Thyroid gland (tissue), 4 donors: ENCODE measurements around the gene TMPRSS11A. TPM values are rescaled to one million over a fixed set of nuclear protein-coding genes. Genes with fewer than 3 reads are reported as not detected.

Experiments
- DNase-seq, 2 donors: peaks; one replicate each; pipeline ENCODE4 v3.0.0-alpha.2; 2019
- H3K27ac ChIP-seq, 3 donors: fragments of 200-600 bp; sonication (generic); 1 replicate in 2 of 3; 2 replicates in 1 of 3; pipeline ENCODE4 v1.5.1; 2016 to 2019; ENCODE audit warnings: mild to moderate bottlenecking in 1 of 3, moderate library complexity in 1 of 3
- H3K27me3 ChIP-seq: fragments of 200-600 bp; sonication (generic); one replicate; pipeline ENCODE4 v1.5.1; 2019
- H3K36me3 ChIP-seq, 2 donors: fragments of 200-600 bp; sonication (generic); one replicate each; pipeline ENCODE4 v1.5.1; 2016 to 2019
- H3K4me1 ChIP-seq, 2 donors: fragments of 200-600 bp; sonication (generic); one replicate each; pipeline ENCODE4 v1.5.1; 2017 to 2019
- H3K4me3 ChIP-seq, 3 donors: fragments of 200-600 bp; sonication (generic); replicated peaks in 1 of 3; 1 replicate in 2 of 3; 2 replicates in 1 of 3; pipeline ENCODE4 v1.5.1; 2016; ENCODE audit warnings: mild to moderate bottlenecking in 1 of 3
- H3K9me3 ChIP-seq: fragments of 200-600 bp; sonication (generic); one replicate; pipeline ENCODE4 v1.5.1; 2017
- POLR2A ChIP-seq, 2 donors: fragments of 450-650 bp; IDR thresholded peaks; one replicate each; pipeline ENCODE4 v1.6.1; 2017; ENCODE audit warnings: antibody characterized with exemption in 2 of 2, mild to moderate bottlenecking in 2 of 2, moderate library complexity in 1 of 2
- WGBS, 2 donors: methylation state at CpG; one replicate each; pipeline ENCODE4 v1.1.5; 2017; 5-methylcytosine and 5-hydroxymethylcytosine counted together
- intact Hi-C: fragments of 100-400 bp; cut with DNase I; formaldehyde crosslinking; loops from one replicate; pipeline ENCODE4 v1.15.1; 2023
- total RNA-seq, 4 donors: library from RNA; depleted of rRNA; stranded (reverse); fragments of >200 nt; gene quantifications; one replicate each; pipeline ENCODE4 v1.2.3, GENCODE V29; 2016
- TF ChIP-seq, protein P1 (sequence below), 6 experiments: fragments of 200-600 bp in 3 of 6; fragments of 450-650 bp in 3 of 6; sonication (generic) in 3 of 6; IDR thresholded peaks; one replicate each; pipeline ENCODE4 v1.5.1; 2016 to 2019; ENCODE audit warnings: antibody characterized with exemption in 6 of 6, mild to moderate bottlenecking in 2 of 6, inconsistent platforms in 1 of 6, moderate library complexity in 1 of 6

TMPRSS11A gene
- total RNA-seq, 4 donors from 2014 or later = not detected

DNA sequence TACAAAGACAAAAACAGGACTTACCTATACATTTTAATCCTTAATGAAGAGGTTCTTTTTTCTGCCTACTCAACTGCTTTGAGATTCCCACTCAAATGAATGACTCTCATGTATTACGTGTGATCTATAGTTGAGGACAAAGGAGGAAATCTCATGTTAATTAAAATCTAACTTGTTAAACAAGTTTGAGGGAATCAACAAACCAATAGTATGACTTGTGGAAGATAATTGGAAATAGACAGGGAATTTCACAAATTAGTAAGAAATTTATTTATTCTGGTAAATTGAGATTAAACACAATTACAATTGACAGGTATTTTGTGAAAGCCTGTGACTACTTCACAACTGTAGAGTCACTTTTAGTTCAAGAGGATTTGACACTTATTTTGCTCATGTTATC is 79.4 kb downstream of the TMPRSS11A start, which contains the start of gene TMPRSS11D:
Gene TMPRSS11D, minus strand, starts transcription at position 101 of the 400 bp plus-strand sequence. Its CDS starts 69 bp downstream, at position 32.
- no peaks in the 10 kb centered on the region for H3K9me3 ChIP-seq
- H3K27me3 ChIP-seq = no peaks in the 10 kb centered on the region
- TF ChIP-seq, protein P1, sequence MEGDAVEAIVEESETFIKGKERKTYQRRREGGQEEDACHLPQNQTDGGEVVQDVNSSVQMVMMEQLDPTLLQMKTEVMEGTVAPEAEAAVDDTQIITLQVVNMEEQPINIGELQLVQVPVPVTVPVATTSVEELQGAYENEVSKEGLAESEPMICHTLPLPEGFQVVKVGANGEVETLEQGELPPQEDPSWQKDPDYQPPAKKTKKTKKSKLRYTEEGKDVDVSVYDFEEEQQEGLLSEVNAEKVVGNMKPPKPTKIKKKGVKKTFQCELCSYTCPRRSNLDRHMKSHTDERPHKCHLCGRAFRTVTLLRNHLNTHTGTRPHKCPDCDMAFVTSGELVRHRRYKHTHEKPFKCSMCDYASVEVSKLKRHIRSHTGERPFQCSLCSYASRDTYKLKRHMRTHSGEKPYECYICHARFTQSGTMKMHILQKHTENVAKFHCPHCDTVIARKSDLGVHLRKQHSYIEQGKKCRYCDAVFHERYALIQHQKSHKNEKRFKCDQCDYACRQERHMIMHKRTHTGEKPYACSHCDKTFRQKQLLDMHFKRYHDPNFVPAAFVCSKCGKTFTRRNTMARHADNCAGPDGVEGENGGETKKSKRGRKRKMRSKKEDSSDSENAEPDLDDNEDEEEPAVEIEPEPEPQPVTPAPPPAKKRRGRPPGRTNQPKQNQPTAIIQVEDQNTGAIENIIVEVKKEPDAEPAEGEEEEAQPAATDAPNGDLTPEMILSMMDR (IDR thresholded peaks at IDR 0.05) = no peak
- no peak for TF ChIP-seq POLR2A (IDR thresholded peaks at IDR 0.05)
- no peaks in the 10 kb centered on the region for H3K4me1 ChIP-seq
- 73 to 92% methylated on average over 1 of the region's 1 CpG for WGBS, 2 donors
- no peaks in the 10 kb centered on the region for H3K36me3 ChIP-seq
- DNase-seq = no peak
- no peak within 1 kb of the TSS for H3K27ac ChIP-seq
- intact Hi-C loops = no loop called here
- H3K4me3 ChIP-seq = no peak within 1 kb of the TSS

DNA sequence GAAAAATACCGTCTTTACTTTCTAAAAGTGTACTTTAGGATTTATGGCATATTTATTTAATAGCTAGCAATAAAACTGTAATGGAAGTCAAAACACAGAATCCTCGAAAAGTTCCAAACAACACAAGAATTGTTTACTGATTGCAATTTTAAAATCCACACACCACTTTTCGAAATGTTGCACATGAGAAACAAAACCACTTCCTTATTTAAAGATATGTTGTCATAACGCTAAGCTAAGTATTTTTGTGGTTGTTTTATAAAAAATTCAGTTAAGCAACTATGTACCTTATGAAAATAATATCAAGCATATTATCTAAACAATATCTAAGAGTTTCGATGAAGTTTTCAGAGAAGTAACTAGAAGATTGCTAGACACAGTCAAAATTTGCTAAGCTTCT is 79.8 kb downstream of the TMPRSS11A start:
- Histone ChIP-seq H3K27me3 (no peaks in the 10 kb centered on the region), H3K27ac (no peak overlapping the region), H3K36me3 (no peaks in the 10 kb centered on the region), H3K9me3 (no peaks in the 10 kb centered on the region), H3K4me1 (no peaks in the 10 kb centered on the region), H3K4me3 (no peak overlapping the region)
- DNase-seq = no peak
- TF ChIP-seq, protein P1 (IDR thresholded peaks at IDR 0.05) = no peak
- whole genome bisulfite sequencing, 2 donors = 90% methylated on average over 5 of the region's 5 CpGs
- intact Hi-C loops = no loop called here

DNA sequence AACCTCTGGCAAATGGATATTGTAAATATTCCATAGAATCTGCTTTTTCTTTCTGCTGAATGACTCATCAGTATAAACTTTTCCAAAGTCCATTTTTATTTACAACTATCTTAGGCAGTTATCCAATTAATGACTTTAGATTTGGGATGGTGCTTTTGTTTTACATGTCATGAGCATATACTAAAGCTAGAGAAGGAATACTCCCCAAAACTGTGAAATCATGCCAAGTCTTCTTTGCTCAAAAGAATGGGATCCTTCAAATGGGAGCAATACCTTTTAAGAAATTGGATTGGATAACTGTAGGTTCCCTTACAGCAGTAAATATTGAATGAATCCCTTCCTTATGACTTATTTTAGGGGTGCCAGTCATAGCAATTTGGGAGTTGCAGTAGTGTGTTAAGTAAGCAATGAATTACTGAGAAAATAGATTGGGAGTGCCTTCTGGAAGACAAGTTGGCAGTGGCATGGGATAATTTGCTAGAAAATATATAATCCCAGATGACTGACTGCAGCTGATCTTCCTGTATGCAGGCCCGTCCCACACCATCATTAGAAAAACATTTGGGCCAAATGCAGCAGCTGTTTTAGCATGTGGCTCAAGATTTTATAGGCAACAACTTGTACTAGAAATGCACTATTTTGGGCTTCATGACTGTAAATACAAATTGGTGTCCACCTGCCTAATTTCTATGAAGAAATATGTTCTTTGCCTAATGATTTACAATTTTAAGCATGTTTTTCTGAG is 82.3 kb downstream of the TMPRSS11A start:
- 85 to 86% methylated on average over 1 of the region's 1 CpG for WGBS, 2 donors
- no peaks in the 10 kb centered on the region for H3K36me3 ChIP-seq
- no peaks in the 10 kb centered on the region for H3K9me3 ChIP-seq
- no peaks in the 10 kb centered on the region for H3K27me3 ChIP-seq
- no peak for DNase-seq
- no peaks in the 10 kb centered on the region for H3K4me1 ChIP-seq
- H3K4me3 ChIP-seq = no peak overlapping the region
- H3K27ac ChIP-seq = no peak overlapping the region
- TF ChIP-seq POLR2A (IDR thresholded peaks at IDR 0.05) = no peak
- TF ChIP-seq, protein P1 (IDR thresholded peaks at IDR 0.05) = no peak
- intact Hi-C loops = no loop called here

DNA sequence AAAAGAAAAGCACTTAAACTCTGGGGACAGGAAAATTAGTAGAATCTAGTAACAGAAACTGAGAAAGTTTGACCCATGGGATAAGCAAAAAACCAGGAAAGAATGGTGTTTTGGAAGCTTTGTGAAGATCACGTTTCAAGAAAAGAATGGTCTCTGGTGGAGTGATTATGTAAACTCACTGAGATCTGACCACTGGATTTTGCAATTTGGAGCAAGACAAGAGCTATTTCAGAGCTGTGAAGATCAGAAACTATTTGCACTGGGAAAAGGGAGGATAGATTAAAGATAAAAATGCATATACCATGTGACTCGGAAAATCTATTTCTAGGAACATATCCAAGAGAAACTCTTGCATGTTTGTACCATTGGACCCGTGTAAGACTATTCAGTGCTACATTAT is 83.8 kb downstream of the TMPRSS11A start:
- H3K9me3 ChIP-seq = no peaks in the 10 kb centered on the region
- no peak overlapping the region for H3K27ac ChIP-seq
- TF ChIP-seq, protein P1 (IDR thresholded peaks at IDR 0.05) = no peak
- TF ChIP-seq POLR2A (IDR thresholded peaks at IDR 0.05) = no peak
- no peaks in the 10 kb centered on the region for H3K36me3 ChIP-seq
- H3K27me3 ChIP-seq = no peaks in the 10 kb centered on the region
- intact Hi-C loops = no loop called here
- DNase-seq = no peak
- no peak overlapping the region for H3K4me3 ChIP-seq
- H3K4me1 ChIP-seq = no peaks in the 10 kb centered on the region
- WGBS, 2 donors = 88 to 89% methylated on average over 3 of the region's 3 CpGs

GRCh38 chr4:67877086-67877485 is 86.2 kb downstream of the TMPRSS11A start:
- no peaks in the 10 kb centered on the region for H3K27me3 ChIP-seq
- H3K27ac ChIP-seq = no peak overlapping the region
- intact Hi-C loops = no loop called here
- H3K4me1 ChIP-seq = no peaks in the 10 kb centered on the region
- TF ChIP-seq, protein P1 (IDR thresholded peaks at IDR 0.05) = no peak
- no peak for TF ChIP-seq POLR2A (IDR thresholded peaks at IDR 0.05)
- no peak overlapping the region for H3K4me3 ChIP-seq
- 89 to 94% methylated on average over 3 of the region's 3 CpGs for WGBS, 2 donors
- DNase-seq = no peak
- no peaks in the 10 kb centered on the region for H3K36me3 ChIP-seq
- no peaks in the 10 kb centered on the region for H3K9me3 ChIP-seq
